Measurements from ENCODE around the gene PRDM10.
"Not testable (repeated sequence)": the region's sequence is repeated elsewhere in the genome, so short reads cannot be mapped to it uniquely, and the experiment has no call there.

The PRDM10 gene

DNA sequence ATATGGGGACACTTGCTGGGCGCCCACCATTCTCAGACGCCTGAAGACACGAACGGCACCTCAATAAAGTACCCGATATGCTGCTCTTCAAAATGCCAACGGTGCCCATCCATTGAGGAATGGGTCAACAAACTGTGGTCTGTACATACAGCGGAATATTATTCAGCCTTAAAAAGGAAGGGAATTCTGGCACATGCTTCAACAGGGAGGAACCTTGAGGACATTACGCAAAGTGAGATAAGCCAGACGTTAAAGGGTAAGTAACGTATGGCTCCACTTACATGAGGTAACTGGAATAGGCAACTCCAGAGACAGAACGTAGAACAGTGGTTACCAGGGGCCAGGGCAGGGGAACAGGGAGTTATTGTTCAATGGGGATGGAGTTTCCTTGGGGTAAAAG is 28.0 kb downstream of the PRDM10 start:
- DNase-seq (ENCODE audit: low spot score), result no peak

GRCh38 chr11:129974237-129974636 is 28.4 kb downstream of the PRDM10 start:
- no peak for DNase-seq (ENCODE audit: low spot score)

DNA sequence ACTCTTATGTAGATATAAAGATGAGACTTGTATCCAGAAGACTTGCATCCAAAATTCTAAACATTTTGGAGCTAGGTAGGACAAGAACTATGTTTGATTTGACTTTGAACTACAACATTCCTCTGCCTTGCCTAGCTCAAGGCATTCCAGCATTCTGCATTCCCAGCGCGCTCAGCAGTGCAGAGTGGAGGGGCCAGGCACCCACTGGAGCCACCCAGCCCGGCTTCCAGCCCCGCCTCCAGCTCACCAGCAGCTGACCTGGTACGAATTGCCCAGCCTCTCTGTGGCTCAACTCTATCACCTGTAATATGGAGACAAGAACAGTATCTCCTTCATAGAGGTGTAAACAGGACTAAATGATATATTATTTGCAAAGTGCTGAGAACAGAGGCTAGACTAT is 28.8 kb downstream of the PRDM10 start:
- DNase-seq (ENCODE audit: low spot score), result no peak

DNA sequence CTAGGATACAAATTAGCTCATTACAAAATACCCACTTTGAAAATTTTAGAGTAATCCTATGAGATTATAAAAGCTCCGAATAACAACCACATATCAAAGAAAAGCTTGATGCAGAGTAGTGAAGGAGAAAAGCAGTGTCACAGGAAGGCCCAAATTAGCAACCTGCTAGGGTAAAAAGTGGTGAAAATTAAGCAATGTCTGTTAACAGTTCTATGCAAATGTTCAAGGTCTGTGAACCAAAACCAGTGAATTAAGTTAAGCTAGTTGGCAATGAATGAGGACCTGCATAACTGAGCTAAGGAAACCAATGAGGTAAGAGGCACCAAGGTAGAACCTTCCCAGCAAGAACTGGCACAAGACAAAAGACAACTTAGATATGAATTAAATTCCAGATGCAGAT is 29.6 kb downstream of the PRDM10 start:
- DNase-seq (ENCODE audit: low spot score), result no peak

DNA sequence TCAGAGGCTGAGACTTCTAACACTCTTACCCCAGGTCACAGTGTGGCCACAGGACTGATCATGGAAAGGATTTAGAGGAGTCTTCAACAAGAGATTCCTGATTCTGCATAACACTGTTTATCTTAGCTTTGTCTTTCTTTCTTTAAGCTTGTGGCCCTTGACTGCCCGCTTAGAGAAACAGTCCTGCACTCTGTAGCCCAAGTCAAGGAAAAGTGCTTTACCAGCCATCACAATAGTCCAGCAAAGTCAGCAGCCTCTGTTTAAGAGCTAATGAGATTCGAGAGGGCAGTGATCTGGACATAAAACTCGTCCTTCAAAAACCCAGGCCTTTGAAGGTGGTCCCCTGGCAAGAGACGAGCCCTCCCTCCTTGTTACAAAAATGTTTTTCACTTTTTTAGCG is 30.0 kb downstream of the PRDM10 start:
- no peak for DNase-seq (ENCODE audit: low spot score)

GRCh38 chr11:129971856-129972255 is 30.8 kb downstream of the PRDM10 start:
- not testable (repeated sequence) for DNase-seq (ENCODE audit: low spot score)

- DNase-seq (ENCODE audit: low spot score), result no peak
These were observed 32.7 kb downstream of the PRDM10 start for GRCh38 chr11:129969920-129970319.

DNA sequence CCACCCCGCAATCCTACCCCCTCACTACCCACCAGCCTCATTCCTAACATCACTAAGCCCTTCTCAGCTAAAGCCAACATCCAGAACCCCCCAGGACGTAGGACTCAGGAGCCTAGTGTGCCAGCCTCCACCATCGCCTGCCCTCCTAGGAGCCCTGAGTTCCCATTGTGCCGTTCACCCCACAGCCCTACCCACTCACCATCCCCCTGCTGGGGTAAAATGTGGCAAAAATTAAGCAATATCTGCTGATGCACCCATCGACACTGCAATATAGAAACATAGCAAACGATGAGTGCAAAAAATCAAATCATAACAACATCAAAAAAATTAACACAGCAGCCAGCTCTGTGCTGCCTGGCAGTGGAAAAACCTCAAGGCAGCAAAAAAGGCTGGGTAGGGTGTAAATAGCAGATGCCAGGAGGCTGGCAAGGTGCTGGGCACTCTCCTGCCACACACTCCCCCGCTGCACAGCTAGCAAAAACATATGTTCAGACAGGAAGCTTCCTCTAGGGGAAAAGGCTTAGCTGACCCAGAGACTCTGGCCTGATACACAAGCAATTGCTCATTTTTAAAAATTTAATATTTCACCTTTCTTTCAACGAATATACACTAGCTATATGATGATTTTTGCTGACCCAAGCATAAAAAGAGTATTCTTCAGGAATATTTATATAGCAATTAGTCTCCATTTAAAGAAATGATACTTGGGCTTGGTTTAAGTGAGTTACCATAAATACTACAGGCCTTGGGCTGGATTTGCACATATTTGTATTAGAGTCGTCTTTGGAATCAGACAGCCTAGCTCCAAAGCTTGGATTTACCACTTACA is 33.8 kb downstream of the PRDM10 start:
- DNase-seq (ENCODE audit: low spot score), result peak; percentile 58

- no peak for DNase-seq (ENCODE audit: low spot score)
These were observed 34.6 kb downstream of the PRDM10 start for GRCh38 chr11:129967996-129968395.

DNA sequence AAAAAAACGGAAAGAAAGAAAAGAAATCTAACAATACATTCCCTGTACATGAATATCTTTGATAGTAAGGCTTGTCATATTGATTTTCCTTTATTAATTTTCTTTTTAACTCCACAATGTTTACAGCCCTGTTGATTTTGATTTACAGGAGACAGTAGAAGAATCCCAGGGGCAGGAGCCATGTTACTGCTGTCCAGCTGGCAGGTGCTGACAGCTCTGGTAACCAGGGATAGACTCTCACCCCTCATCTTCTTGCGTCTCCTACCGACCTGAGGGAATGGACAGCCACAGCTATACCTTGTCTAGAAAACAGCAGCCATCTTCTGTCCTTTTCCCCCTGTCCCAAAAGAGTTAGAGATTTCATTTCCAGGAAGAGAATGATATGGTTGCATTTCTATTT is 37.4 kb downstream of the PRDM10 start:
- no peak for DNase-seq (ENCODE audit: low spot score)

DNA sequence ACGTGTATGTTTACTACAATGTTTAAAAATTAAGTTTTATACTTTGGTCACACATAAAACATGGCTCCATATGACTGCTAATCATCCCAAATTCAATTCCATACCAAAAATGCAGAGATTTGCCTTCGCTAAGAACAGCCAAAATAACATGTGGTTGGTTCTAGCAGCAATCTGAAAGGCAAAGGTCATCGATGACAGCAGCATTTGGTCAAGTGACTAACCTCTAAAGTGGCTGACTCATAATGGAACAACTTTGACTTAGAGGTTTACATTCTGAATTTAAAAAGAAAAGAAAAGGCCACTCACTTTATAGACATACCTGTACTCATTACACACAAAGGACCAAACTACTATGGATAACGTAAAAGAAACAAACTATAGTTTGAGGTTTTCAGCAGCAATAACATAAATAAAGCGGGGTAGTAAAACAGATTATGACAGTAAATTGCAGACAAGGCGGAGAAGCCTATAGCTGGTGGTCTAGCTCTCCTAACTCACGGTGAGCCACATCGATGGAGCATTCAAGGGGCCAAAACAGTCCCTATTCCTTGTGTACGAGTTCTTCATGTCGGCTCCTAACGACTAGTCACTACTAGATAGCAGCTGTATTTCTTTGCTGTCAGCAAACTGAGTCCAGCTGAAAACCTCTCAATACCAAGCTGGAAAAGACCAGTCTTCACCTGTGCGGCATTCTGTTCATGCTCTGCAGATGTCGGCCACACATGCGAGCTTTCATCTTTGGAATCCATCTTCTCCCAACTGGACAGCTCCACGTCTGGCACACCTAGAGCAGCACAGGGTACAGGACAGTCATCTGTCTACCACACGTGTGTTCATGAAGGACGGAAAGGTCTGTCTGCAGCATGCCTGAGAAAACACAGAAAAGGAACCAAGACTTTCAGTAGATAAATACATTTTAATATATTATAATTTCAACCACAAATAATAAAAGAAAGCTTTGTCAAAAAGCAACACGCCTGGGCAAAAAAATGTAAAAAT is 42.1 kb downstream of the PRDM10 start:
- DNase-seq (ENCODE audit: low spot score), result no peak

- DNase-seq (ENCODE audit: low spot score), result no peak
These were observed 42.9 kb downstream of the PRDM10 start for GRCh38 chr11:129959687-129960086.

DNA sequence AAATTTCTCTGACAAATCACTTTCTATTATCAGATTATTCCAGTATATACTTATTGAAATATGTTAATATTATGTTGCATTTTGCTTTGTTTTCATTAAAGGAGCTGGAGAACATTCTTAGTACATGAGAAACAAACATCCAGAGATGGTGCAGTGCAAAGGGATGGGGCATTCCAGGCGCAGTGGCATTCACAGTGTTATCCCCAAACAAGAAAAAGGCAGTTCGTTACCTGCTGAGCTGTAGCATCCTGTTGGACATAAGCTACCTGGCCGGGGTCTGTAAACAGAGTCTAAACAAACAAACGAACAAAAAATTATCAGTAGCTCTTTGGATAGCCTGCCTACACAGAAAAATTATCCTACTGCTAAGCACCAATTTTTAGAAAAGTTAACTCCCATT is 47.4 kb downstream of the PRDM10 start:
- no peak for DNase-seq (ENCODE audit: low spot score)

- not testable (repeated sequence) for DNase-seq (ENCODE audit: low spot score)
These were observed 47.9 kb downstream of the PRDM10 start for GRCh38 chr11:129954703-129955102.

DNA sequence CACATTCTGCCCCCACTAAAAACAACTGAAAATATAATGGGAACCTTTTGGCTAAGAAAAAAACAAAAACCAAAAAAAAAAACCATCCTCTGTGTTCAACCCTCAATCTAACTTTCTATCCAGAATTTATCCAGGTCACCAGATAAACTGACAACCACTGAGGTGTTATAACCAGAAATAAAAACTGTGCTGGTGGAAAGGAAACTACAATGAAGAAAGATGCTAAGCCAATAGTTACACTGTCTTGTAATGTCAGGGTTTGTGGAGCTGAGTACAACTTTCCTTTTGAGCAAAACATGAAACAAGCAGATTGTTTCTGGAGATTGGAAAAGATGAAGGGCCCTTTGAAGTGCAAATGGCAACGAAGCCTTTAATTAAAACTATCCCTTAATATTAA is 50.8 kb downstream of the PRDM10 start:
- no peak for DNase-seq (ENCODE audit: low spot score)

- DNase-seq (ENCODE audit: low spot score), result no peak
These were observed 51.3 kb downstream of the PRDM10 start for GRCh38 chr11:129951201-129951865.

DNA sequence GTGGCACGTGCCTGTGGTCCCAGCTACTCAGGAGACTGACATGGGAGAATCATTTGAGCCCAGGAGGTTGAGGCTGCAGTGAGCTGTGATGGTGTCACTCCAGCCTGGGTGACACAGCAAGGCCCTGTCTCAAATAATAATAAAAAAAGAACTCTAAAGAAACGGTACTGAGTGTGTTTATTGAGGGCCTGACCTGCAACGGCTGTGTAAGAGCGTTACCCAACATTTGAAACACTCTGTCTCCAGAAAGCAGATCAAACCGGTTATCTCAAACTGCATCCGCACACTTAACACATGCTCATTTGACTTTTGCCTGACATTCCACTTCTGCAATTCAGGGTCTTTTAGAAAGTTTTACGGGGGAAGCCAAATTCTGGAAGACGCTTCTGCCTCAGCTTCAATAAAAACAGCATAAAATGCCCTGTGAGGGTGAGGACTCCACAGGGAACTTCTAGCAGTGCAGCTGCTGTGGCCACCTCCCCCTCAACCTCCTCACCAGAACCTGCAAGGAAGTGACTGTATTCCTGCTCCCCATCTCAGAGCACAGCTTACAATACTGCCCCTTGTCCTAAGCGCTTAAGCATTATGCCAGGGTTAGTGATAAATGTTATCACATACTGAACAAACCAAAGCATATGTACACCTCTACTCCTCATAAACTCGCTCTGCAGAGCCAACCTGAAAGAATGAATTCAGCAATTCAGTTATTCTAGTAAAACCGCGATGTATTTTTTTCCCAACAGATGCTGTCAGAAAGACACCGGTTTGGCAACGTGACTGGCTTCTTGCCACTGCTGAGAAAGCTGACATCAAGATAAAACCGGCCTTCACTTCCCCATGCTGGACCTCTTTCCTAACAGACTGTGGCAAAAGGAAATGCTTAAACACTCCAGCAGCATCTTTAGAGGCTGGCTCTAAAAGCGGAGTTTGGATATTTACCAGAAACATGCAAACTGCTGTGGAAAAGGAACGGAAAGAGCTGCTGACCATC is 52.2 kb downstream of the PRDM10 start:
- DNase-seq (ENCODE audit: low spot score), result no peak

GRCh38 chr11:129948926-129949466 is 53.6 kb downstream of the PRDM10 start:
- no peak for DNase-seq (ENCODE audit: low spot score)

GRCh38 chr11:129947474-129947873 is 55.2 kb downstream of the PRDM10 start:
- no peak for DNase-seq (ENCODE audit: low spot score)

- DNase-seq (ENCODE audit: low spot score), result no peak
These were observed 55.7 kb downstream of the PRDM10 start for GRCh38 chr11:129946965-129947364.

DNA sequence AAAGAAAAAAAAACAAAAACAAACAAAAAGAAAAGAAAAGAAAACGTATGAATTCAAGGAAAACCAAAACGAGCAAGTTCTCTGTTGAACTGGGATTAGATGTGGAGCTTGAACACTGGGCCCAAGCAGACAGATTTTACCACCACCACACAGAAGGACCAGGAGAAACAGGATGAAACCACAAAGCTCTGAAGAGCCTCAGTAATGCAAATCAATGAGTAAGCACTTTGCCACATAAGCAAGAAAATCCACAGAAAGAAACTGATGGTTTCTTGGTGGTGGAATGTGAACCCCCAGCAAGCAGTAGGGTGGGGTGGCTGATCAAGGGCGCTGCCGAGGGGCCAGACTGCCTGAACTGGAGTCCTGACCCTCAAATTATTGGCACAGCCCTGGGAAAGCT is 56.4 kb downstream of the PRDM10 start:
- no peak for DNase-seq (ENCODE audit: low spot score)
